Ishikawa (cell line): ENCODE measurements around the gene C12orf75.

Experiments used
- CEBPB ChIP-seq: IDR thresholded peaks from 2 replicates; pipeline ENCODE4 v1.6.1; 2012
- CREB1 ChIP-seq: IDR thresholded peaks from 2 replicates; pipeline ENCODE4 v1.6.1; 2012; ENCODE audit warnings: low read depth
- EGR1 ChIP-seq: IDR thresholded peaks from 2 replicates; pipeline ENCODE4 v1.6.1; 2012
- EP300 ChIP-seq: IDR thresholded peaks from 2 replicates; pipeline ENCODE4 v1.6.1; 2012; ENCODE audit warnings: borderline replicate concordance
- FOXM1 ChIP-seq: IDR thresholded peaks from 2 replicates; pipeline ENCODE4 v1.6.1; 2012; ENCODE audit warnings: low read depth, borderline replicate concordance
- MAX ChIP-seq: IDR thresholded peaks from 2 replicates; pipeline ENCODE4 v1.6.1; 2012
- NFIC ChIP-seq: IDR thresholded peaks from 2 replicates; pipeline ENCODE4 v1.6.1; 2012
- RAD21 ChIP-seq: IDR thresholded peaks from 2 replicates; pipeline ENCODE4 v1.6.1; 2012; ENCODE audit warnings: low read depth
- TAF1 ChIP-seq: IDR thresholded peaks from 2 replicates; pipeline ENCODE4 v1.6.1; 2012; ENCODE audit warnings: low read depth, mild to moderate bottlenecking
- TCF12 ChIP-seq: IDR thresholded peaks from 2 replicates; pipeline ENCODE4 v1.6.1; 2012; ENCODE audit warnings: low read depth
- TEAD4 ChIP-seq: IDR thresholded peaks from 2 replicates; pipeline ENCODE4 v1.6.1; 2012
- USF1 ChIP-seq: IDR thresholded peaks from 2 replicates; pipeline ENCODE4 v1.6.1; 2012
- YY1 ChIP-seq: IDR thresholded peaks from 2 replicates; pipeline ENCODE4 v1.6.1; 2012; ENCODE audit warnings: low read depth
- TF ChIP-seq, protein P1 (sequence below): IDR thresholded peaks from 2 replicates; pipeline ENCODE4 v1.6.1; 2012; ENCODE audit warnings: low read depth, mild to moderate bottlenecking

DNA sequence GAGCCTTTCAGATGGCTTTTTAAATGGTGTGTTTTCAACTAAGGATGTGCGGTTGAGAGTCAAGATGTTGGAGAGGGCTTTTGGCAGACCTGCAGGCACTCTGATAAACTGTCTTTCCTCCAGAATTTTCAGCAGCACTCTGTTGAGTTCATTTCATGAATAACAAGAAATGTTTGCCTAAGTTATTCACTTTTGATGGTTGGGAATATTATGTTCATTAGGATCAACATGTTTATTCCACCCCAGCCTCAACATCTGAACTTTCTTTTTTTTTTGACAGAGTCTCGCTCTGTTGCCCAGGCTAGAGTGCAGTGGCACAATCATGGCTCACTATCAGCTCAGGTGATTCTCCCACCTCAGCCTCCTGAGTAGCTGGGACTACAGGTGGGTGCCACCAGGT lies 68.4 kb downstream of the C12orf75 start:
- TF ChIP-seq TAF1 (no peak), YY1 (no peak), EGR1 (no peak), RAD21 (no peak), FOXM1 (no peak), NFIC (no peak), EP300 (no peak), USF1 (no peak), CREB1 (no peak), CEBPB (no peak), TCF12 (no peak), MAX (no peak), TEAD4 (no peak)
- TF ChIP-seq, protein P1, sequence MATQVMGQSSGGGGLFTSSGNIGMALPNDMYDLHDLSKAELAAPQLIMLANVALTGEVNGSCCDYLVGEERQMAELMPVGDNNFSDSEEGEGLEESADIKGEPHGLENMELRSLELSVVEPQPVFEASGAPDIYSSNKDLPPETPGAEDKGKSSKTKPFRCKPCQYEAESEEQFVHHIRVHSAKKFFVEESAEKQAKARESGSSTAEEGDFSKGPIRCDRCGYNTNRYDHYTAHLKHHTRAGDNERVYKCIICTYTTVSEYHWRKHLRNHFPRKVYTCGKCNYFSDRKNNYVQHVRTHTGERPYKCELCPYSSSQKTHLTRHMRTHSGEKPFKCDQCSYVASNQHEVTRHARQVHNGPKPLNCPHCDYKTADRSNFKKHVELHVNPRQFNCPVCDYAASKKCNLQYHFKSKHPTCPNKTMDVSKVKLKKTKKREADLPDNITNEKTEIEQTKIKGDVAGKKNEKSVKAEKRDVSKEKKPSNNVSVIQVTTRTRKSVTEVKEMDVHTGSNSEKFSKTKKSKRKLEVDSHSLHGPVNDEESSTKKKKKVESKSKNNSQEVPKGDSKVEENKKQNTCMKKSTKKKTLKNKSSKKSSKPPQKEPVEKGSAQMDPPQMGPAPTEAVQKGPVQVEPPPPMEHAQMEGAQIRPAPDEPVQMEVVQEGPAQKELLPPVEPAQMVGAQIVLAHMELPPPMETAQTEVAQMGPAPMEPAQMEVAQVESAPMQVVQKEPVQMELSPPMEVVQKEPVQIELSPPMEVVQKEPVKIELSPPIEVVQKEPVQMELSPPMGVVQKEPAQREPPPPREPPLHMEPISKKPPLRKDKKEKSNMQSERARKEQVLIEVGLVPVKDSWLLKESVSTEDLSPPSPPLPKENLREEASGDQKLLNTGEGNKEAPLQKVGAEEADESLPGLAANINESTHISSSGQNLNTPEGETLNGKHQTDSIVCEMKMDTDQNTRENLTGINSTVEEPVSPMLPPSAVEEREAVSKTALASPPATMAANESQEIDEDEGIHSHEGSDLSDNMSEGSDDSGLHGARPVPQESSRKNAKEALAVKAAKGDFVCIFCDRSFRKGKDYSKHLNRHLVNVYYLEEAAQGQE: no peak
